HEK293 (cell line): ENCODE results near the gene COMMD3.
A peak's percentile ranks its signal among the peaks of the same experiment; 100 is the strongest.

Experiments
- CTCF ChIA-PET: fragments of 350-600 bp; formaldehyde crosslinking; extraction: SDS; loops from one replicate; lab custom pipeline; 2021; ENCODE audit warnings: antibody characterized with exemption; lab: Yijun Ruan, JAX
- POLR2A ChIA-PET: fragments of 300-600 bp; formaldehyde crosslinking; extraction: SDS; loops from one replicate; lab custom pipeline; 2020; ENCODE audit warnings: antibody characterized with exemption, inconsistent platforms; lab: Yijun Ruan, JAX
- H3K27ac ChIP-seq: fragments of 200-500 bp; sonication (Bioruptor generic); 2 replicates; pipeline ENCODE4 v1.5.1; 2014; ENCODE audit warnings: low read depth, low read length, control low read depth, inconsistent platforms; ENCODE audit errors: extremely low read depth
- H3K36me3 ChIP-seq, 2 experiments: fragments of 200-500 bp in 1 of 2; sonication (Bioruptor generic) in 1 of 2; 1 replicate in 1 of 2; 2 replicates in 1 of 2; pipeline ENCODE4 v1.5.1; 2014 to 2017; ENCODE audit warnings: inconsistent platforms in 2 of 2, low read length in 2 of 2; ENCODE audit not compliant: control insufficient read depth in 2 of 2, insufficient read depth in 1 of 2
- H3K4me1 ChIP-seq: fragments of 200-500 bp; sonication (Bioruptor generic); 2 replicates; pipeline ENCODE4 v1.5.1; 2014; ENCODE audit warnings: mild to moderate bottlenecking, low read length, inconsistent platforms; ENCODE audit not compliant: control insufficient read depth, insufficient read depth
- H3K4me3 ChIP-seq: 2 replicates; pipeline ENCODE4 v1.5.1; 2011; ENCODE audit warnings: low read depth, mild to moderate bottlenecking, control low read depth, low read length, moderate library complexity
- H3K9me3 ChIP-seq: fragments of 200-500 bp; sonication (Bioruptor generic); 2 replicates; pipeline ENCODE4 v1.5.1; 2014; ENCODE audit warnings: low read depth, low read length, inconsistent platforms; ENCODE audit not compliant: control insufficient read depth, insufficient read depth
- FEZF1 ChIP-seq: fragments of 450-650 bp; formaldehyde crosslinking; IDR thresholded peaks from 2 replicates; pipeline ENCODE4 v1.5.1; 2016; ENCODE audit warnings: missing biosample characterization, missing genetic modification characterization
- GLI2 ChIP-seq: fragments of 450-650 bp; formaldehyde crosslinking; IDR thresholded peaks from 2 replicates; pipeline ENCODE4; 2017; ENCODE audit warnings: missing biosample characterization, missing genetic modification characterization, low read depth, borderline replicate concordance
- IKZF3 ChIP-seq: fragments of 450-650 bp; IDR thresholded peaks from 2 replicates; pipeline ENCODE4 v1.5.0; 2018; ENCODE audit warnings: missing biosample characterization, mild to moderate bottlenecking, missing genetic modification characterization, moderate library complexity
- KLF10 ChIP-seq: fragments of 450-650 bp; IDR thresholded peaks from 2 replicates; pipeline ENCODE4 v1.5.1; 2018; ENCODE audit warnings: missing biosample characterization, mild to moderate bottlenecking, missing genetic modification characterization
- PATZ1 ChIP-seq: fragments of 450-650 bp; formaldehyde crosslinking; IDR thresholded peaks from 2 replicates; pipeline ENCODE4 v1.5.1; 2016; ENCODE audit warnings: missing biosample characterization, missing genetic modification characterization
- PRDM6 ChIP-seq: fragments of 450-650 bp; formaldehyde crosslinking; IDR thresholded peaks from 2 replicates; pipeline ENCODE4 v1.5.1; 2017; ENCODE audit warnings: missing biosample characterization, missing genetic modification characterization
- SCRT1 ChIP-seq: fragments of 450-650 bp; formaldehyde crosslinking; IDR thresholded peaks from 2 replicates; pipeline ENCODE4 v1.5.1; 2016; ENCODE audit warnings: missing biosample characterization, missing genetic modification characterization, borderline replicate concordance
- TRIM28 ChIP-seq: IDR thresholded peaks from 2 replicates; pipeline ENCODE4 v1.6.1; 2011; ENCODE audit warnings: low read length, control low read depth, borderline replicate concordance
- ZBTB21 ChIP-seq: fragments of 450-650 bp; formaldehyde crosslinking; IDR thresholded peaks from 2 replicates; pipeline ENCODE4 v1.5.1; 2017; ENCODE audit warnings: missing biosample characterization, missing genetic modification characterization
- ZEB2 ChIP-seq: fragments of 450-650 bp; formaldehyde crosslinking; IDR thresholded peaks from 2 replicates; pipeline ENCODE4 v1.5.1; 2016; ENCODE audit warnings: missing biosample characterization, missing genetic modification characterization
- ZFHX2 ChIP-seq: fragments of 450-650 bp; formaldehyde crosslinking; conservative IDR thresholded peaks from 2 replicates; pipeline ENCODE4 v1.5.1; 2016; ENCODE audit warnings: missing biosample characterization, missing genetic modification characterization
- ZFP37 ChIP-seq: fragments of 450-650 bp; formaldehyde crosslinking; IDR thresholded peaks from 2 replicates; pipeline ENCODE4 v1.5.1; 2016; ENCODE audit warnings: missing biosample characterization, missing genetic modification characterization
- ZFP41 ChIP-seq: fragments of 450-650 bp; formaldehyde crosslinking; IDR thresholded peaks from 2 replicates; pipeline ENCODE4 v1.5.1; 2016; ENCODE audit warnings: missing biosample characterization, missing genetic modification characterization, borderline replicate concordance
- ZNF10 ChIP-seq: fragments of 450-650 bp; formaldehyde crosslinking; IDR thresholded peaks from 2 replicates; pipeline ENCODE4 v1.5.1; 2017; ENCODE audit warnings: missing biosample characterization, missing genetic modification characterization
- ZNF146 ChIP-seq: fragments of 450-650 bp; formaldehyde crosslinking; IDR thresholded peaks from 2 replicates; pipeline ENCODE4 v1.5.1; 2016; ENCODE audit warnings: missing biosample characterization, missing genetic modification characterization
- ZNF221 ChIP-seq: fragments of 450-650 bp; formaldehyde crosslinking; IDR thresholded peaks from 2 replicates; pipeline ENCODE4 v1.5.1; 2017; ENCODE audit warnings: missing biosample characterization, missing genetic modification characterization, borderline replicate concordance
- ZNF335 ChIP-seq: fragments of 450-650 bp; formaldehyde crosslinking; conservative IDR thresholded peaks from 2 replicates; pipeline ENCODE4 v1.5.1; 2016; ENCODE audit warnings: missing biosample characterization, missing genetic modification characterization
- ZNF341 ChIP-seq: fragments of 450-650 bp; formaldehyde crosslinking; IDR thresholded peaks from 2 replicates; pipeline ENCODE4; 2016; ENCODE audit warnings: low read depth, missing biosample characterization, missing genetic modification characterization
- ZNF366 ChIP-seq: fragments of 450-650 bp; formaldehyde crosslinking; conservative IDR thresholded peaks from 2 replicates; pipeline ENCODE4 v1.5.1; 2016; ENCODE audit warnings: missing biosample characterization, missing genetic modification characterization
- ZNF404 ChIP-seq: fragments of 450-650 bp; formaldehyde crosslinking; IDR thresholded peaks from 2 replicates; pipeline ENCODE4 v1.5.1; 2017; ENCODE audit warnings: missing biosample characterization, missing genetic modification characterization
- ZNF621 ChIP-seq: fragments of 450-650 bp; formaldehyde crosslinking; IDR thresholded peaks from 2 replicates; pipeline ENCODE4 v1.5.1; 2017; ENCODE audit warnings: missing biosample characterization, missing genetic modification characterization
- ZNF629 ChIP-seq: fragments of 450-650 bp; formaldehyde crosslinking; IDR thresholded peaks from 2 replicates; pipeline ENCODE4 v1.5.1; 2017; ENCODE audit warnings: missing biosample characterization, missing genetic modification characterization
- ZNF704 ChIP-seq: fragments of 450-650 bp; formaldehyde crosslinking; IDR thresholded peaks from 2 replicates; pipeline ENCODE4 v1.5.1; 2016; ENCODE audit warnings: missing biosample characterization, missing genetic modification characterization
- ZNF707 ChIP-seq: fragments of 450-650 bp; formaldehyde crosslinking; IDR thresholded peaks from 2 replicates; pipeline ENCODE4 v1.5.1; 2016; ENCODE audit warnings: missing biosample characterization, missing genetic modification characterization
- ZNF843 ChIP-seq: fragments of 450-650 bp; formaldehyde crosslinking; IDR thresholded peaks from 2 replicates; pipeline ENCODE4 v1.5.1; 2016; ENCODE audit warnings: missing biosample characterization, missing genetic modification characterization
- TF ChIP-seq, protein P1 (sequence below): fragments of 450-650 bp; IDR thresholded peaks from 2 replicates; pipeline ENCODE4 v1.5.1; 2018; ENCODE audit warnings: missing biosample characterization, mild to moderate bottlenecking, missing genetic modification characterization

Gene COMMD3

DNA sequence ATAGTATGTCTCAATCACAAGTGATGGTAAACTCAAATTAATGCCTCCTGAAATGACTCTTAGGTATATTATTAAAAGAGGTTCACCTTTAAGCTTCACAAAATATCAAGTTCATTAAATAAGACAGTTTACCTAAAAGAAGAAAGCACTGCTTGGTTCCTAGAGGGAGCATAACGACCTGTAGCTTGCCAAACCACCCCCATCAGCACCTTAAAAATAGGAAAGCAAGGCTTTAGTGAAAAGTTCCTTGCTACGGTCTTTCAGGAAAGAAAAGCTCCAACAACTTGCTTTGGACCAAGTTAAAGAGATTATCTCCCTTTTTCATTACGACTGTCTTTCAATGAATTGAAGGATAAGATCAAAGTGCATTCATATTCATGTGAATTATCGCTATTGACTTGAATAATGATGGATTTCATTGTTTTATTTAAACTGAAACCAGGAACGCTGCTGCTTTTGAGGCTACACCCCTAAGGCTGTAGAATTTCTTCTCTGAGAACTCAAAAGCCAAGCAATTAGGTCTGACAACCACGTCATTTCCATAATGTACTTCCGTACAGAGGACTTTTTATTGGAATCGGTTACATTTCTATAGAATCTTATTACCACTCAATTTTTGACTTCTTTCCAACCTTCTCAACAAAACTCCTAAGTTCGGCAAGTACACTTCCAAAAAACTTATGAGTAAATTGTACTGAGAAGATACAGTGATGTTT lies 22.2 kb downstream of the COMMD3 start (continued):
- TF ChIP-seq FEZF1 (peak; percentile 8; the same call in 1 of the 2 replicates), ZNF704 (tag by site-specific recombination) (no peak), ZNF221 (tag by site-specific recombination) (no peak), ZNF366 (tag by site-specific recombination) (0 out of 2 replicates have a peak, but pooled peaks have one; percentile 38), ZNF341 (peak; percentile 53; the same call in 1 of the 2 replicates), ZNF10 (tag by site-specific recombination) (no peak)
- TF ChIP-seq, protein P1, sequence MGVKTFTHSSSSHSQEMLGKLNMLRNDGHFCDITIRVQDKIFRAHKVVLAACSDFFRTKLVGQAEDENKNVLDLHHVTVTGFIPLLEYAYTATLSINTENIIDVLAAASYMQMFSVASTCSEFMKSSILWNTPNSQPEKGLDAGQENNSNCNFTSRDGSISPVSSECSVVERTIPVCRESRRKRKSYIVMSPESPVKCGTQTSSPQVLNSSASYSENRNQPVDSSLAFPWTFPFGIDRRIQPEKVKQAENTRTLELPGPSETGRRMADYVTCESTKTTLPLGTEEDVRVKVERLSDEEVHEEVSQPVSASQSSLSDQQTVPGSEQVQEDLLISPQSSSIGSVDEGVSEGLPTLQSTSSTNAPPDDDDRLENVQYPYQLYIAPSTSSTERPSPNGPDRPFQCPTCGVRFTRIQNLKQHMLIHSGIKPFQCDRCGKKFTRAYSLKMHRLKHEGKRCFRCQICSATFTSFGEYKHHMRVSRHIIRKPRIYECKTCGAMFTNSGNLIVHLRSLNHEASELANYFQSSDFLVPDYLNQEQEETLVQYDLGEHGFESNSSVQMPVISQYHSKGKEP, result no peak

- peaks cover 0 to under 1% of the 10 kb centered on the region in 2 experiments; a peak in 1 of 3 replicates for H3K36me3 ChIP-seq
- peaks cover 4% of the 10 kb centered on the region for H3K4me1 ChIP-seq
- no peak overlapping the region for H3K4me3 ChIP-seq
- ChIA-PET POLR2A (interaction anchor here (2.6 kb wide), 1 partner anchor 17 kb away, joined by 8 read pairs; no protein-coding TSS in a partner anchor), CTCF (interaction anchor here (0.5 to 1.6 kb wide), 2 partner anchors 345 kb away, joined by 5 to 7 read pairs; no protein-coding TSS in a partner anchor)
- TF ChIP-seq PRDM6 (peak; percentile 48; the same call in 1 of the 2 replicates), ZEB2 (tag by site-specific recombination) (0 out of 2 replicates have a peak, but pooled peaks have one; percentile 33), ZNF843 (tag by site-specific recombination) (no peak), ZNF629 (0 out of 2 replicates have a peak, but pooled peaks have one; percentile 7), FEZF1 (0 out of 2 replicates have a peak, but pooled peaks have one; percentile 2), ZNF366 (tag by site-specific recombination) (0 out of 2 replicates have a peak, but pooled peaks have one; percentile 4)
- no peaks in the 10 kb centered on the region for H3K9me3 ChIP-seq
- H3K27ac ChIP-seq, result no peak overlapping the region
These were observed 22.7 kb downstream of the COMMD3 start for GRCh38 chr10:22338931-22339330.

DNA sequence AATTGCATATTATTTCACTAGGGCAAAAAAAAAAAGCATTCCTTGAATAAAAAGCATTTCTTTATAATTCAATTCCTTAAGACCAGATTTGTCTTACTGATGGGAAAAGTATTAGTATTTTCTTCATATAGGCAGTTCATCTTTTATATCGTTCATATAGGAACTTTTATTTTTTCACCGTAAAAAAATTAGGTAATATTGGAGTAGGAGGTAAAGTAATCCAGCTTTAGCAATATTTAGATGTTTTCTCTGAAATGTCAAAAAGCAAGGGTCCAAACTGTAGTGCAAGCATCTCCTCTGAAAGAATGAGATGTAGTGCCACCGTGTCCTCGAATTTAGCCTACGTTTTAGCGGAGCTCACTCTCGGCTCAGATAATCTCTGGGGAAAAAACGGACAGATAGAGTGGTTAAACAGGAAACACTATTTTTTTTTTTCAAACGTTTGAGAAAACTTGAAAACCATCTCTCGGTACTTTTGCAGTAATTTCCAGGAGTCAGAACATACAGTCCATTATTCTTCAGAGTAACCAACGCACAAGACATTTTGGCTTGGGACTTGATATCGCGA lies 23.7 kb downstream of the COMMD3 start:
- Histone ChIP-seq H3K4me1 (peaks cover 6% of the 10 kb centered on the region), H3K36me3 (no peaks in the 10 kb centered on the region), H3K4me3 (peak overlapping the region; percentile 78), H3K27ac (peak overlapping the region; percentile 99), H3K9me3 (no peaks in the 10 kb centered on the region)
- CTCF ChIA-PET, result interaction anchor here (0.6 to 1.0 kb wide), 5 partner anchors 20 to 336 kb away, joined by 3 to 4 read pairs (median 3); no protein-coding TSS in a partner anchor
- POLR2A ChIA-PET, result interaction anchor here (0.6 to 2.6 kb wide), 12 partner anchors 13 to 337 kb away, joined by 3 to 19 read pairs (median 5); partner anchors contain the start of genes COMMD3 and DNAJC1
- TF ChIP-seq ZNF335 (peak; percentile 92), ZBTB21 (tag by site-specific recombination) (peak; percentile 89), PATZ1 (tag by site-specific recombination) (no peak), GLI2 (tag by site-specific recombination) (no peak), KLF10 (tag by site-specific recombination) (no peak), TRIM28 (no peak), IKZF3 (no peak), ZNF707 (tag by site-specific recombination) (no peak), ZNF146 (tag by site-specific recombination) (no peak), ZNF404 (tag by site-specific recombination) (no peak), ZNF621 (tag by site-specific recombination) (no peak), ZFP41 (tag by site-specific recombination) (no peak), ZNF366 (tag by site-specific recombination) (peak; percentile 33; the same call in 1 of the 2 replicates), ZFHX2 (tag by site-specific recombination) (no peak), ZNF629 (peak; percentile 95), ZFP37 (peak; percentile 70), SCRT1 (no peak)
